GM15510 (cell line): ENCODE data around the gene PGBD1.

ENCODE experiments used
- POLR2A ChIP-seq: IDR thresholded peaks from 3 replicates; pipeline ENCODE4 v1.6.1; 2011; ENCODE audit warnings: borderline replicate concordance; ENCODE audit not compliant: insufficient read length; ENCODE audit errors: extremely low read depth

PGBD1 gene

GRCh38 chr6:28258877-28259777 lies 22.2 kb upstream of the PGBD1 start, which contains the start of gene NKAPL:
Gene NKAPL (plus strand): TSS chr6:28259297. CDS start chr6:28259372, 75 bp downstream.
- no peak for TF ChIP-seq POLR2A

- TF ChIP-seq POLR2A = no peak
Measured at GRCh38 chr6:28263922-28264321, 17.4 kb upstream of the PGBD1 start.

DNA sequence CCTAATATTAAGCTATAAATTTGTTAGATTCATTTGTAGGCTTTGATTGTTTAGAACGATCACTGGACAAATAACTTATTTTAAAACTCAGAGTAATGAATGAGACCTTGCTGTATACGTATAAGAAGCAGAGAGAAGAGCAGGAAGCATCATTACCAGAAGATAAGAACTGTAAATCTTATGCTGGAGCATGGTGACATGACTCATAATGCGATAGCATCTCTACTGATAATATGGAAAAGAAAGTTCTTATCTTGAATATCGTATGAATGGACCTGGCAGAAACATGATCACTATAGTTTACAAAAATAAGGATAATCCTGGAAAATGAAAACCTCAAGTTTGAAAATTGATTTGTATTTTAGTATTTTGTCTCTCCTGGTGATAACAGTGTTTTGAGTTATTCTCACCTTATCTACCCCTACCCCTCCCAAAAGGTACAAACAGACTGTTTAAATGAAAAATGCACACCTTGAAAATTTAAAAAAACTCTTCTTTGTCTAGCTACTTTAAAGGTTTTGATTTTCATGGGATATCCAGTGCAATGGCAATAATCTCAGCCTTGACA lies 16.5 kb upstream of the PGBD1 start:
- no peak for TF ChIP-seq POLR2A

GRCh38 chr6:28266563-28266961 lies 14.8 kb upstream of the PGBD1 start:
- no peak for TF ChIP-seq POLR2A

DNA sequence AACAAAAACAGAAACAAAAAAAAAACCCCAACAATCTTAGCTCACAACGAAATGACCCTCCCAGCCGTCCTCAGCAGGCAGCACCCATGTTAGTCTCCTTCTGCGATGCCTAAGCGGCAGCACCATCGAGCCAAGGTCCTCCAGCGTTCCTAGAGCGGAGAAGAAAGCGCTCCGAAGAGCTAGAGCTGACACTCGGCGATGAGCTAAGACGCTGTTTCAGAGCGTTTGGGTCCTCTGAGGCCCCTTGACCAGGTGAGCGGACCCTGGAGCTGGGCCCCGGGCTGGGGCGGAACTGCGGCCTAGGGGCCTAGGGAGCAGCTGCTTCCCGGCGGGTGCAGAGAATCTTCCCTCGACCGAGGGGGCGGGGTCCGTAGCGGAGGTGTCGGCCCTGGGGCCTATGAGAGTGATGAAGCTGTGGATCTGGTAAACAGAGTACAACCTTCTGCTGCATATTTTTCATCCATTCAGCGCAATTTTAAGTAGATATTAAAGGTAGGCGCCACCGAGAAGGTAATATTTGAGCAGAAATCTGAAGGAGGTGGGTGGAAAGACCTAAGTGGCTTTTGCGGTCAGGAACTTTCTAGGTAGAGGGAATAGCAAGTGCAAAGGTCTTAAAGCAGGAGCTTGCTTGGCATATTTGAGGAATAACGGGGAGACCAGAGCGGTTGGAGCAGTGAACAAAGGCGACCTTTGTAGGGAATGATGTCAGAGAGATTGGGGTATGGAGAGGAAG lies 14.2 kb upstream of the PGBD1 start, which contains the start of gene ZSCAN26:
Gene ZSCAN26, plus strand, starts transcription at position 182 of the 733 bp plus-strand sequence. CDS start 4,777 bp downstream, outside the sequence.
- TF ChIP-seq POLR2A = peak; percentile 72

DNA sequence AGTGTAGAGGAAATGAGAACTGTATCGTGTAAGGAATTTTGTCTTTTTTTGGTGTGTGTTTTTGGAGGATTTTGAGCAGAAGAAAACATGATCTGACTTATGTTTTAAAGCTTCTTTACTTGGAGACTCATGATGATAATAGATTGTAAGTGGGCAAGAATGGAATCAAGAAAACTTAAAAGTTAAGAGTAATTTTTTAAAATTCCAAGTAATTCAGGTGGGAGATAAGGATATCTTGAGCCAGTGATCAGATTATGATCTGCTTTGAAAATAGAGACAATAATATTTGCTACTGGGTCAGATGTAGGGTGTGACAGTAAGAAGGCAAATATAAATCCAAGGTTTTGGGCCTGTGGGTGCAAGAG lies 13.7 kb upstream of the PGBD1 start:
- no peak for TF ChIP-seq POLR2A

- no peak for TF ChIP-seq POLR2A
Measured at GRCh38 chr6:28269492-28269891, 11.9 kb upstream of the PGBD1 start.

DNA sequence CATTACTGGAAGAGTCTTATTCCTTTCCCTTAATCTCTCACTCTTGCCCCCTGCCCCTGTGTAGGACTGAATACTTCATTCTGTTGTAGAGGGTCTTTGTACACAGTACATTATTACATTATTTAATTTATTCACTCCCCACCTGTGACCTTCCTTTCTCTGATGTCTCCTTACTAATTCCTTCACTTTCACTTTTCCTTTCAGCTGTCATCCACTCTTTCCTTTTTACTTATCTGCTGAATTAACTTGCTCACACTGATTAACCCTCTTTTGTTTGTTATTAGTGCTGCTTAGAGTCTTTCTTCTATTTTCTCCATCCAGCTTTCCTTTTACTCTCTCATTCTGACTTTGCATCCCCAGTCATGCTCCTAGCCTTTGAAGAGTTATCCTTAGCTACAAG lies 6.5 kb upstream of the PGBD1 start:
- no peak for TF ChIP-seq POLR2A

DNA sequence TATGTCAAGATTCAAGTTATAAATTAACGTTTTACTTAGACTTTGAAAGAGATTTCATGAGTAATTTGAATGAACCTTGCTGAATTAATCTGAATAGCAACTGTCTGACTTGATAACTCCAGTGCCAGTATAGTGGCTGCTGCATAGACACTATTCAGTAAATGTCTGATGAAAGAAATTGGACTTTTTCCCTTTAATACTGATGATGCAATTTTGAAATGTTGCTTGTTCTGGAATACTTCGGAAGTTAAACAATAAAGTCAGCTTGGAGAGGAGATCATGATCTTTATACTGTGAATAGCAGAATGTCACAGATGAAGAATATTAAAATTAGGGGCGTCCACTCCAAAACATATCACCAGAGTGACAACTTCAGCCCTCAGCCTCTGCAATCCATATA lies 3.6 kb upstream of the PGBD1 start:
- TF ChIP-seq POLR2A = no peak

DNA sequence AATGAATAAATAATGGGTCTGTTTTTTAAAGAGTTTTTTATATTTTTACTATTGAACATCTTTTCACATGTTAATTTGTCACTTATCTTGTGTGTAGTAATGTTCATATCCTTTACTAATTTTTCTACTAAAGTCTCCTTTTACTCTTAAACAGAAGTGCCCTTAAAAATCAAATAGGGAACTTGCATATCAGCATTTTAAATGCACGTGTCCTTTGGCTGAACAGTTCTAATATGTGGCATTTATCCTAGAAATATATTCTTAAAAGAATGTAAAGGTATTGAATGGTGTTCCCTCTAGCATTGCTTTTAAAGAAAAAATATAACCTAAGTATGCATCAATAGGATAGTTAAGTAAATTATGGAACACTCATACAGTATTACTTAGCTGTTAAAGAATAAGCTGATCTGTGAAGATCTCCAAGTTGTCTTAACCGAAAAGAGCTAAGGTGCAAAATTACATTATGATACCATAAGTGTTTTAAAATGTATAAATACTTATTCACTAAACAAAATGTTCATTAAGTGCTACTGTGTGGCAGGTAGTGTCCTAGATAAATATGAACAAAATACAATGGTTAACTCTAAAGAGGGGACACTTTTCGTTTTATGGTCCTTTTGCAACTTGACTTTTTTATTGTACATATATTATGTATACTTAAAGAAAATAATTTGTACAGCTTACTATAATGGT lies 631 bp upstream of the PGBD1 start:
- TF ChIP-seq POLR2A = no peak

GRCh38 chr6:28282926-28283325 lies 1.6 kb downstream of the PGBD1 start:
- TF ChIP-seq POLR2A = no peak

- TF ChIP-seq POLR2A = no peak
Measured at GRCh38 chr6:28291573-28291972, 10.2 kb downstream of the PGBD1 start.

GRCh38 chr6:28295326-28295725 lies 14.0 kb downstream of the PGBD1 start:
- TF ChIP-seq POLR2A = no peak

DNA sequence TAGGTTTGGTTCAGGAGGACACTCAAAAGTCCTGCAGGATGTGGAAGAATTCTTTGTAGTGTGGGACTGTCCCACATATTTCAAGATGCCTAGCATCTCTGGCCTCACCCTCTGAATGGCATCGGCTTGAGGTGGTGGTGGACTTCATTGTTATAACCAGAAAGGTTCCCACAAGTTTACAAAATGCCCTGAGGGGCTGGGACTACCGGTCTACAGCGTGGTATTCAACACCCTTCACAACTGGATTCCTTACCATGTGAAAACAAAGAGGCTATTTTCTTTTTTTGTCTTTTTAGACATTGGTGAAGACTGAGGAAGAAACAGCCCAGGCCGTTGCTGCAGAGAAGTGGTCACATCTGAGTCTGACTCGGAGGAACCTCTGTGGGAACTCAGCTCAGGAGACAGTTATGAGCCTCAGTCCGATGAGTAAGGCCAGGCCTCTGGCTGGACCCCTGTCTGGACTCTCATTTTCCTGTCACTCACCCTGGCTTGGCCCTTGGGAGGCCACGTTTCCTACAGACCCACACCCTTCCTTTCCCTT lies 15.2 kb downstream of the PGBD1 start:
- TF ChIP-seq POLR2A = no peak
